LHCN-M2 (cell line): ENCODE measurements around the gene CLP1. TPM values are rescaled to one million over a fixed set of nuclear protein-coding genes. Genes with fewer than 3 reads are reported as not detected.

Experiments used
- DNase-seq: peaks from one replicate; pipeline ENCODE4 v3.0.0-alpha.2; 2012; ENCODE audit warnings: low read depth
- polyA plus RNA-seq: library from polyadenylated mRNA; unstranded; fragments of >200 nt; gene quantifications from one replicate; pipeline ENCODE4 v1.2.1, GENCODE V29; 2012; ENCODE audit warnings: missing spikeins
- total RNA-seq: library from RNA; depleted of rRNA; stranded (reverse); fragments of >200 nt; gene quantifications from 2 replicates; pipeline ENCODE4 v1.2.3, GENCODE V29; 2014; rRNA removed

CLP1 gene
- 25.3 TPM in 2 replicates for total RNA-seq
- 11.6 TPM for polyA plus RNA-seq

- DNase-seq = peak; percentile 98
These were observed at the start of gene CLP1 for GRCh38 chr11:57657194-57658022. Gene CLP1, plus strand, starts transcription at chr11:57657762. Its CDS starts 1,715 bp downstream, at chr11:57659477.

- no peak for DNase-seq
These were observed 47.4 kb upstream of the CLP1 start for GRCh38 chr11:57610170-57610569.

- no peak for DNase-seq
These were observed 43.3 kb upstream of the CLP1 start for GRCh38 chr11:57614234-57614772.

- no peak for DNase-seq
These were observed 42.3 kb upstream of the CLP1 start for GRCh38 chr11:57615308-57615707.

- no peak for DNase-seq
These were observed 41.0 kb upstream of the CLP1 start for GRCh38 chr11:57616595-57616994.

- no peak for DNase-seq
These were observed 39.1 kb upstream of the CLP1 start for GRCh38 chr11:57618438-57618837.

GRCh38 chr11:57619331-57619730, 38.2 kb upstream of the CLP1 start:
- DNase-seq = no peak

GRCh38 chr11:57620467-57620866, 37.1 kb upstream of the CLP1 start:
- no peak for DNase-seq

- DNase-seq = no peak
These were observed 35.3 kb upstream of the CLP1 start for GRCh38 chr11:57622263-57622662.

- no peak for DNase-seq
These were observed 32.7 kb upstream of the CLP1 start for GRCh38 chr11:57624864-57625263.

- no peak for DNase-seq
These were observed 30.7 kb upstream of the CLP1 start for GRCh38 chr11:57626895-57627294.

- no peak for DNase-seq
These were observed 27.4 kb upstream of the CLP1 start for GRCh38 chr11:57630171-57630570.

GRCh38 chr11:57632116-57632515, 25.4 kb upstream of the CLP1 start:
- DNase-seq = no peak

- DNase-seq = no peak
These were observed 24.0 kb upstream of the CLP1 start for GRCh38 chr11:57633394-57634070.

- DNase-seq = no peak
These were observed 23.3 kb upstream of the CLP1 start for GRCh38 chr11:57634311-57634710.

- no peak for DNase-seq
These were observed 22.3 kb upstream of the CLP1 start for GRCh38 chr11:57635246-57635645.

GRCh38 chr11:57637626-57638004, 19.9 kb upstream of the CLP1 start:
- no peak for DNase-seq

GRCh38 chr11:57638005-57638781, 19.4 kb upstream of the CLP1 start:
- peak; percentile 85 for DNase-seq

- DNase-seq = no peak
These were observed 18.7 kb upstream of the CLP1 start for GRCh38 chr11:57638811-57639320.

- DNase-seq = no peak
These were observed 18.1 kb upstream of the CLP1 start for GRCh38 chr11:57639321-57640067.
